PC-3 (cell line): Measurements from ENCODE around the gene AGPAT1. TPM values are rescaled to one million over a fixed set of nuclear protein-coding genes. Genes with fewer than 3 reads are reported as not detected.
"Not testable (repeated sequence)": the region's sequence is repeated elsewhere in the genome, so short reads cannot be mapped to it uniquely, and the experiment has no call there.

Source experiments
- ATAC-seq: fragments of 200-7000 bp; cut with Tn5 transposase; 2 replicates; pipeline ENCODE4 v1.9.1; 2020; ENCODE audit warnings: mild to moderate bottlenecking, moderate library complexity
- BruUV-seq: library from RNA; stranded (reverse); fragments of 400-500 nt; replicated peaks from 2 replicates; lab custom pipeline; 2021; lab: Mats Ljungman, UMichigan
- CTCF ChIA-PET: fragments of 300-600 bp; sonication (Branson Sonifier 250); formaldehyde crosslinking; loops from one replicate; lab custom pipeline; 2022; ENCODE audit warnings: antibody characterized with exemption; lab: Charles Lee
- POLR2A ChIA-PET: fragments of 300-600 bp; sonication (Branson Sonifier 250); formaldehyde crosslinking; loops from one replicate; lab custom pipeline; 2022; ENCODE audit warnings: antibody characterized with exemption; ENCODE audit not compliant: unreplicated experiment; lab: Charles Lee
- DNase-seq: peaks from one replicate; pipeline ENCODE4 v3.0.0-alpha.2; 2015
- H2AFZ ChIP-seq: fragments of 300-600 bp; sonication (generic); 2 replicates; pipeline ENCODE4 v1.6.0; 2016; ENCODE audit warnings: antibody characterized with exemption, low read length
- H3F3A ChIP-seq: fragments of 300-600 bp; sonication (generic); one replicate; pipeline ENCODE4 v1.6.0; 2017; ENCODE audit warnings: antibody characterized with exemption, low read length, control low read depth, mild to moderate bottlenecking; ENCODE audit not compliant: unreplicated experiment
- H3K27ac ChIP-seq: fragments of 300-600 bp; sonication (generic); 2 replicates; pipeline ENCODE4 v1.5.1; 2016; ENCODE audit warnings: mild to moderate bottlenecking, low read length
- H3K27me3 ChIP-seq: fragments of 300-600 bp; sonication (generic); 2 replicates; pipeline ENCODE4 v1.6.1; 2016; ENCODE audit warnings: low read length, mixed read lengths
- H3K36me3 ChIP-seq: fragments of 300-600 bp; sonication (generic); 2 replicates; pipeline ENCODE4 v1.6.1; 2016; ENCODE audit warnings: low read depth, mixed run types, low read length, mixed read lengths
- H3K4me1 ChIP-seq: fragments of 300-600 bp; sonication (generic); 2 replicates; pipeline ENCODE4 v1.5.1; 2016; ENCODE audit warnings: low read length; ENCODE audit not compliant: insufficient read depth
- H3K4me2 ChIP-seq: fragments of 300-600 bp; sonication (generic); 2 replicates; pipeline ENCODE4 v1.6.0; 2016; ENCODE audit warnings: low read length
- H3K4me3 ChIP-seq: fragments of 300-600 bp; sonication (generic); 2 replicates; pipeline ENCODE4 v1.5.1; 2016; ENCODE audit warnings: mild to moderate bottlenecking, low read length, mixed read lengths
- H3K79me2 ChIP-seq: fragments of 300-600 bp; sonication (generic); 2 replicates; pipeline ENCODE4 v1.6.1; 2017; ENCODE audit warnings: low read length, mixed read lengths
- H3K9ac ChIP-seq: fragments of 300-600 bp; sonication (generic); 2 replicates; pipeline ENCODE4 v1.6.0; 2016; ENCODE audit warnings: mild to moderate bottlenecking, low read length
- H3K9me2 ChIP-seq: fragments of 300-600 bp; sonication (generic); replicated peaks from 2 replicates; pipeline ENCODE4 v1.6.1; 2016; ENCODE audit warnings: mixed run types, low read length, mixed read lengths
- H3K9me3 ChIP-seq: fragments of 300-600 bp; sonication (generic); 2 replicates; pipeline ENCODE4 v1.6.1; 2016; ENCODE audit warnings: low read length, mixed read lengths
- H4K20me1 ChIP-seq: fragments of 300-600 bp; sonication (generic); 2 replicates; pipeline ENCODE4 v1.6.1; 2016; ENCODE audit warnings: low read length, mixed read lengths
- CTCF ChIP-seq: fragments of 300-600 bp; sonication (generic); conservative IDR thresholded peaks from 2 replicates; pipeline ENCODE4 v1.5.1; 2017; ENCODE audit warnings: antibody characterized with exemption, low read depth, mild to moderate bottlenecking, low read length
- EZH2 ChIP-seq: fragments of 300-600 bp; sonication (generic); IDR thresholded peaks from one replicate; pipeline ENCODE4 v1.6.1; 2017; ENCODE audit warnings: antibody characterized with exemption, mild to moderate bottlenecking, low read length; ENCODE audit not compliant: unreplicated experiment
- EZH2phosphoT487 ChIP-seq: fragments of 300-600 bp; sonication (generic); IDR thresholded peaks from 2 replicates; pipeline ENCODE4 v1.6.1; 2018; ENCODE audit warnings: mild to moderate bottlenecking, antibody characterized with exemption, low read length, borderline replicate concordance
- intact Hi-C: fragments of 100-400 bp; cut with micrococcal nuclease; formaldehyde crosslinking; loops from 2 replicates; pipeline ENCODE4 v1.9.0; 2023
- total RNA-seq: library from RNA; depleted of rRNA; stranded (reverse); fragments of >200 nt; gene quantifications from 2 replicates; pipeline ENCODE4 v1.2.3, GENCODE V29; 2014

AGPAT1 gene
- total RNA-seq, 1 experiment from 2014 or later = 59.6 TPM

DNA sequence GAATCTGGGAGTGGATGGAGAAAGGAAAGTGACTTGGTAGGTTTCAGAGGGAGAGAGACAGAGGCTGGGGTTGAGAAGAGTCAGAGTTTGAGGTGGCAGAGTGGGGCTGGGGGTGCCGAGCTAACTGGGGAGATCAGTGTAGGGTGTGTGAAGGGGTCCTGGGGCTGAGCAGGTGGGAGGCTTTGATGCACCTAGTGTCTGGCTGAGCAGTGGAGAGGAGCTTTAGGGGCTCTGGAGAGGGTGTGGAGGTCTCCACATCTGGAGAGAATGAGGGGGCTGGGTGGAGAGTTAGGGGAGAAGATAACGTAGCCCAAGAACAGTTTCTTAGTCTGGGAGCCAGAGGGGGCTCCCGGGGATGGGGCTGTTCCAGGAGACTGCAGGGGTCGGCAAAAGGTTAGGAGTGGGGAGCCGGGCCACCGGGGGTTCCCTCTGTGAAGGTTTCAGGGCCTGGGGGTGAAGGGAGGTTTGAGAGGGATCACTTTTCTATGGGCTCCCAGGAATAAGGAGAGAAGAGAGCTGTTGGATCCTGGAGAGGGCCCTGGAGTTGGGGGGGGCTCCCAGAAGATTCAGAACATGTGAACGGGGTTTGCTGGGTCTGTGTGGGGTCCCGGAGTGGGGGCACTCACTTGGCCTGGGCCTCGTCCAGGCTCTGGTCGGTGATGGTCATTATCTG is 13.3 kb upstream of the AGPAT1 start:
- ChIA-PET CTCF (no interaction called here), POLR2A (no interaction called here)
- H3F3A ChIP-seq = no peaks in the 10 kb centered on the region
- peak overlapping the region; percentile 81 for H3K4me2 ChIP-seq
- H3K36me3 ChIP-seq = no peaks in the 10 kb centered on the region
- H3K9ac ChIP-seq = peak overlapping the region; percentile 78
- H3K27me3 ChIP-seq = no peaks in the 10 kb centered on the region
- H3K9me3 ChIP-seq = no peaks in the 10 kb centered on the region
- no peaks in the 10 kb centered on the region for H3K9me2 ChIP-seq
- H3K27ac ChIP-seq = no peak overlapping the region
- intact Hi-C loops = no loop called here
- TF ChIP-seq CTCF (no peak), EZH2 (no peak), EZH2phosphoT487 (no peak)
- H3K4me3 ChIP-seq = peak overlapping the region; percentile 84
- BruUV-seq = no TSS peak
- H2AFZ ChIP-seq = no peak overlapping the region
- peaks cover 18% of the 10 kb centered on the region for H3K79me2 ChIP-seq
- H3K4me1 ChIP-seq = peaks cover 25% of the 10 kb centered on the region
- no peak for DNase-seq
- ATAC-seq = no peak
- no peaks in the 10 kb centered on the region for H4K20me1 ChIP-seq

DNA sequence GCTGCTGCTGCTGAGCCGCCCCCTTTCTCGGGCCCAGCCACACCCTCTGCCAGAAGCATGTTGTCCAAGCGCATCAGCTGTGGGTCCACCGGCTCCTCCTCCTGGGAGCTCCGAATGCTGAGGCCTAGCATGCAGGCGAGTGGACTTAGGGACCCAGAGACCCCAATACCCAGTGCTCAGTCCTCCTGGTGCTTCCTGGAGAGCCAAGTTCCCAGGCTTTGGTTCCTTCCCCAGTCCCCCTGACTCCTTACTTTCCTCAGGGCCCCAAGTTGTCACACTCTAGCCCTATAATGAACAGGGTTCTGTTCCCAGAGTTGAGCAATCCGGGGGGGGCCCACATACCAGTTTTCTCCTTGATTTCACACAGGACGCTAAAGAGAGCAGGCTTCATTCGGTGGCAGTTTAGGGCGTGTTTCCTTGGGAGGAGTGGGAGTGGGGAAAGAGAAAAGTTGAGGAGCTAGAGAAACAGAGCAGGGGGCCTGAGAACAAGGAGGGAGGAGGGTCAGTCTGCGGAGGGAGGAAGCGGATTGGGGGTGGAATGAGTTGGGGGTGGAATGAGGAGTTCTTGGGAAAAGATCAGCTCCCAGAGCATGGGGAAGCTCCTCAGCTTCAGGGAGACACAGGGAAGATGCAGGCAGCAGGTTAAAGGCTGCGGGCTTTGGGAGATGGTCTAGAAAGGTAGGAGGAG is 12.6 kb upstream of the AGPAT1 start:
- no peaks in the 10 kb centered on the region for H3K36me3 ChIP-seq
- intact Hi-C loops = no loop called here
- H2AFZ ChIP-seq = no peak overlapping the region
- ChIA-PET POLR2A (no interaction called here), CTCF (no interaction called here)
- H3K4me2 ChIP-seq = peak overlapping the region; percentile 81
- H3K9ac ChIP-seq = peak overlapping the region; percentile 78
- H3K4me3 ChIP-seq = peak overlapping the region; percentile 84
- H3F3A ChIP-seq = no peaks in the 10 kb centered on the region
- DNase-seq (no peak), ATAC-seq (no peak)
- H4K20me1 ChIP-seq = no peaks in the 10 kb centered on the region
- TSS peak; percentile 21 for BruUV-seq
- no peaks in the 10 kb centered on the region for H3K9me2 ChIP-seq
- H3K27me3 ChIP-seq = no peaks in the 10 kb centered on the region
- H3K79me2 ChIP-seq = peaks cover 18% of the 10 kb centered on the region
- no peaks in the 10 kb centered on the region for H3K9me3 ChIP-seq
- TF ChIP-seq CTCF = no peak
- TF ChIP-seq EZH2 = no peak
- no peak for TF ChIP-seq EZH2phosphoT487
- H3K4me1 ChIP-seq = peaks cover 25% of the 10 kb centered on the region
- no peak overlapping the region for H3K27ac ChIP-seq

- BruUV-seq, H3K9me2 ChIP-seq, POLR2A ChIA-PET, H3K9ac ChIP-seq, ATAC-seq, H3K4me3 ChIP-seq, CTCF ChIA-PET, H3K27ac ChIP-seq, H3K9me3 ChIP-seq, H2AFZ ChIP-seq, H3K36me3 ChIP-seq, H4K20me1 ChIP-seq, H3F3A ChIP-seq, DNase-seq, intact Hi-C loops, H3K27me3 ChIP-seq: not testable (repeated sequence)
- Histone ChIP-seq H3K79me2 (peaks cover 18% of the 10 kb centered on the region), H3K4me1 (peaks cover 22% of the 10 kb centered on the region), H3K4me2 (peak overlapping the region; percentile 81; the same call in 1 of the 2 replicates)
Observed at GRCh38 chr6:32187725-32188380, 12.0 kb upstream of the AGPAT1 start.
